ENCODE data around the gene RACK1.
"Not testable (repeated sequence)": the region's sequence is repeated elsewhere in the genome, so short reads cannot be mapped to it uniquely, and the experiment has no call there.

DNA sequence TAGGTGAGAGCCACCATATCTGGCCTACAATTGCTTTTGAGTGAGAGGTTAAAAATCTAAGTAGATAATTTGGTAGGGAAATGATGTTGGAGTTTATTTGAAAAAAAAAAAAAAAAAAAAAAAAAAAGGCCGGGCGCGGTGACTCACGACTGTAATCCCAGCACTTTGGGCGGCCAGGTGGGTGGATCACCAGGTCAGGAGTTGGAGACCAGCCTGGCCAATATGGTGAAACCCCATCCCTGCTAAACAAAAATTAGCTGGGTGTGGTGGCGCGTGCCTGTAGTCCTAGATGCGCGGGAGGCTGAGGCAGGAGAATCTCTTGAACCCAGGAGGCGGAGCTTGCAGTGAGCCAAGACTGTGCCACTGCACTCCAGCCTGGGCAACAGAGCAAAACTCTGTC, 29.5 kb downstream of the RACK1 start:
- TF ChIP-seq, protein P1, sequence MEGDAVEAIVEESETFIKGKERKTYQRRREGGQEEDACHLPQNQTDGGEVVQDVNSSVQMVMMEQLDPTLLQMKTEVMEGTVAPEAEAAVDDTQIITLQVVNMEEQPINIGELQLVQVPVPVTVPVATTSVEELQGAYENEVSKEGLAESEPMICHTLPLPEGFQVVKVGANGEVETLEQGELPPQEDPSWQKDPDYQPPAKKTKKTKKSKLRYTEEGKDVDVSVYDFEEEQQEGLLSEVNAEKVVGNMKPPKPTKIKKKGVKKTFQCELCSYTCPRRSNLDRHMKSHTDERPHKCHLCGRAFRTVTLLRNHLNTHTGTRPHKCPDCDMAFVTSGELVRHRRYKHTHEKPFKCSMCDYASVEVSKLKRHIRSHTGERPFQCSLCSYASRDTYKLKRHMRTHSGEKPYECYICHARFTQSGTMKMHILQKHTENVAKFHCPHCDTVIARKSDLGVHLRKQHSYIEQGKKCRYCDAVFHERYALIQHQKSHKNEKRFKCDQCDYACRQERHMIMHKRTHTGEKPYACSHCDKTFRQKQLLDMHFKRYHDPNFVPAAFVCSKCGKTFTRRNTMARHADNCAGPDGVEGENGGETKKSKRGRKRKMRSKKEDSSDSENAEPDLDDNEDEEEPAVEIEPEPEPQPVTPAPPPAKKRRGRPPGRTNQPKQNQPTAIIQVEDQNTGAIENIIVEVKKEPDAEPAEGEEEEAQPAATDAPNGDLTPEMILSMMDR (conservative IDR thresholded peaks at IDR 0.05; ENCODE audit: low read length) = not testable (repeated sequence)
- not testable (repeated sequence) for TF ChIP-seq EZH2phosphoT487 (IDR thresholded peaks at IDR 0.05; ENCODE audit: borderline replicate concordance, low read depth, low read length)
